ENCODE measurements around the gene MAPKBP1. TPM values are rescaled to one million over a fixed set of nuclear protein-coding genes. Genes with fewer than 3 reads are reported as not detected.

MAPKBP1 gene
- total and polyA plus RNA-seq, 9 of the 15 experiments (the other 6 are each of a cell fraction or from before 2014, with no cell fraction given): 0.15 to 9.5 (median 4.5) TPM

GRCh38 chr15:41827880-41828806 is 53.9 kb downstream of the MAPKBP1 start, which contains the start of gene JMJD7 (continued):
- TF ChIP-seq, protein P1, sequence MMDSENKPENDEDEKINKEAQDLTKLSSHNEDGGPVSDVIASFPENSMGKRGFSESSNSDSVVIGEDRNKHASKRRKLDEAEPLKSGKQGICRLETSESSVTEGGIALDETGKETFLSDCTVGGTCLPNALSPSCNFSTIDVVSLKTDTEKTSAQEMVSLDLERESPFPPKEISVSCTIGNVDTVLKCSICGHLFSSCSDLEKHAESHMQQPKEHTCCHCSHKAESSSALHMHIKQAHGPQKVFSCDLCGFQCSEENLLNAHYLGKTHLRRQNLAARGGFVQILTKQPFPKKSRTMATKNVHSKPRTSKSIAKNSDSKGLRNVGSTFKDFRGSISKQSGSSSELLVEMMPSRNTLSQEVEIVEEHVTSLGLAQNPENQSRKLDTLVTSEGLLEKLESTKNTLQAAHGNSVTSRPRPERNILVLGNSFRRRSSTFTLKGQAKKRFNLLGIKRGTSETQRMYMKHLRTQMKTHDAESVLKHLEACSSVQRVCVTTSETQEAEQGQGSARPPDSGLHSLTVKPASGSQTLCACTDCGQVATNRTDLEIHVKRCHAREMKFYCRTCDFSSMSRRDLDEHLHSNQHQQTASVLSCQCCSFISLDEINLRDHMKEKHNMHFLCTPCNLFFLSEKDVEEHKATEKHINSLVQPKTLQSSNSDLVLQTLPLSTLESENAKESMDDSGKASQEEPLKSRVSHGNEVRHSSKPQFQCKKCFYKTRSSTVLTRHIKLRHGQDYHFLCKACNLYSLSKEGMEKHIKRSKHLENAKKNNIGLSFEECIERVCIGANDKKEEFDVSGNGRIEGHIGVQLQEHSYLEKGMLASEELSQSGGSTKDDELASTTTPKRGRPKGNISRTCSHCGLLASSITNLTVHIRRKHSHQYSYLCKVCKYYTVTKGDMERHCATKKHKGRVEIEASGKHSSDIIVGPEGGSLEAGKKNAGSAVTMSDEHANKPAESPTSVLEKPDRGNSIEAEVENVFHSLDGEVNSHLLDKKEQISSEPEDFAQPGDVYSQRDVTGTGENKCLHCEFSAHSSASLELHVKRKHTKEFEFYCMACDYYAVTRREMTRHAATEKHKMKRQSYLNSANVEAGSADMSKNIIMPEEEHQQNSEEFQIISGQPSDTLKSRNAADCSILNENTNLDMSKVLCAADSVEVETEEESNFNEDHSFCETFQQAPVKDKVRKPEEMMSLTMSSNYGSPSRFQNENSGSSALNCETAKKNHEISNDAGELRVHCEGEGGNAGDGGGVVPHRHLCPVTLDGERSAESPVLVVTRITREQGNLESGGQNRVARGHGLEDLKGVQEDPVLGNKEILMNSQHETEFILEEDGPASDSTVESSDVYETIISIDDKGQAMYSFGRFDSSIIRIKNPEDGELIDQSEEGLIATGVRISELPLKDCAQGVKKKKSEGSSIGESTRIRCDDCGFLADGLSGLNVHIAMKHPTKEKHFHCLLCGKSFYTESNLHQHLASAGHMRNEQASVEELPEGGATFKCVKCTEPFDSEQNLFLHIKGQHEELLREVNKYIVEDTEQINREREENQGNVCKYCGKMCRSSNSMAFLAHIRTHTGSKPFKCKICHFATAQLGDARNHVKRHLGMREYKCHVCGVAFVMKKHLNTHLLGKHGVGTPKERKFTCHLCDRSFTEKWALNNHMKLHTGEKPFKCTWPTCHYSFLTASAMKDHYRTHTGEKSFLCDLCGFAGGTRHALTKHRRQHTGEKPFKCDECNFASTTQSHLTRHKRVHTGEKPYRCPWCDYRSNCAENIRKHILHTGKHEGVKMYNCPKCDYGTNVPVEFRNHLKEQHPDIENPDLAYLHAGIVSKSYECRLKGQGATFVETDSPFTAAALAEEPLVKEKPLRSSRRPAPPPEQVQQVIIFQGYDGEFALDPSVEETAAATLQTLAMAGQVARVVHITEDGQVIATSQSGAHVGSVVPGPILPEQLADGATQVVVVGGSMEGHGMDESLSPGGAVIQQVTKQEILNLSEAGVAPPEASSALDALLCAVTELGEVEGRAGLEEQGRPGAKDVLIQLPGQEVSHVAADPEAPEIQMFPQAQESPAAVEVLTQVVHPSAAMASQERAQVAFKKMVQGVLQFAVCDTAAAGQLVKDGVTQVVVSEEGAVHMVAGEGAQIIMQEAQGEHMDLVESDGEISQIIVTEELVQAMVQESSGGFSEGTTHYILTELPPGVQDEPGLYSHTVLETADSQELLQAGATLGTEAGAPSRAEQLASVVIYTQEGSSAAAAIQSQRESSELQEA (IDR thresholded peaks at IDR 0.05; ENCODE audit: low read depth): no peak
- TF ChIP-seq SMAD4 (CRISPR knock-in tag; conservative IDR thresholded peaks at IDR 0.05): 0 out of 2 replicates have a peak, but pooled peaks have one; percentile 40
- no peak for TF ChIP-seq ZFP1 (CRISPR knock-in tag; IDR thresholded peaks at IDR 0.05)
- no peak for TF ChIP-seq CREB1 (IDR thresholded peaks at IDR 0.05)
- TF ChIP-seq CREB1 (CRISPR knock-in tag; IDR thresholded peaks at IDR 0.05): 0 out of 2 replicates have a peak, but pooled peaks have one; percentile 27
- no peak for TF ChIP-seq FOXM1 (IDR thresholded peaks at IDR 0.05; ENCODE audit: low read depth)
- TF ChIP-seq FOXM1 (CRISPR knock-in tag; IDR thresholded peaks at IDR 0.05; ENCODE audit: low read depth): 0 out of 2 replicates have a peak, but pooled peaks have one; percentile 55
- TF ChIP-seq NCOA1 (IDR thresholded peaks at IDR 0.05; ENCODE audit: low read depth): 0 out of 2 replicates have a peak, but pooled peaks have one; percentile 21
- TF ChIP-seq RBBP5 (IDR thresholded peaks at IDR 0.05; ENCODE audit: borderline replicate concordance, insufficient read depth, low read length, poor library complexity, severe bottlenecking): peak; percentile 83
- TF ChIP-seq MYNN (IDR thresholded peaks at IDR 0.05): no peak; the same call in 1 of the 2 replicates
- no peak for TF ChIP-seq MYNN (CRISPR knock-in tag; IDR thresholded peaks at IDR 0.05)
- TF ChIP-seq MAZ (CRISPR knock-in tag; conservative IDR thresholded peaks at IDR 0.05 in 1 of 2, IDR thresholded peaks at IDR 0.05 in 1 of 2): peak; percentile 46 to 82; a peak in 2 of 4 replicates
- 0 out of 2 replicates have a peak, but pooled peaks have one; percentile 34 for TF ChIP-seq MTA2 (IDR thresholded peaks at IDR 0.05; ENCODE audit: low read depth)
- peak; percentile 69 for TF ChIP-seq RBM39 (optimal IDR thresholded peaks at IDR 0.05; ENCODE audit: low read depth, low read length)
- TF ChIP-seq HNRNPLL (IDR thresholded peaks at IDR 0.05; ENCODE audit: low read depth, low read length, poor library complexity, severe bottlenecking): peak; percentile 76
- TF ChIP-seq ZFX (CRISPR knock-in tag; IDR thresholded peaks at IDR 0.05): peak; percentile 78
- TF ChIP-seq, protein P2, sequence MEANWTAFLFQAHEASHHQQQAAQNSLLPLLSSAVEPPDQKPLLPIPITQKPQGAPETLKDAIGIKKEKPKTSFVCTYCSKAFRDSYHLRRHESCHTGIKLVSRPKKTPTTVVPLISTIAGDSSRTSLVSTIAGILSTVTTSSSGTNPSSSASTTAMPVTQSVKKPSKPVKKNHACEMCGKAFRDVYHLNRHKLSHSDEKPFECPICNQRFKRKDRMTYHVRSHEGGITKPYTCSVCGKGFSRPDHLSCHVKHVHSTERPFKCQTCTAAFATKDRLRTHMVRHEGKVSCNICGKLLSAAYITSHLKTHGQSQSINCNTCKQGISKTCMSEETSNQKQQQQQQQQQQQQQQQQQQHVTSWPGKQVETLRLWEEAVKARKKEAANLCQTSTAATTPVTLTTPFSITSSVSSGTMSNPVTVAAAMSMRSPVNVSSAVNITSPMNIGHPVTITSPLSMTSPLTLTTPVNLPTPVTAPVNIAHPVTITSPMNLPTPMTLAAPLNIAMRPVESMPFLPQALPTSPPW (CRISPR knock-in tag; IDR thresholded peaks at IDR 0.05): peak; percentile 77
- TF ChIP-seq MCM5 (IDR thresholded peaks at IDR 0.05; ENCODE audit: low read depth): no peak
- TF ChIP-seq TRIM24 (IDR thresholded peaks at IDR 0.05): no peak

Measured in K562 (cell line).